HEK293 (cell line): ENCODE data around the gene PC.

Source experiments
- ATF2 ChIP-seq: fragments of 450-650 bp; formaldehyde crosslinking; IDR thresholded peaks from 2 replicates; pipeline ENCODE4 v1.5.1; 2016; ENCODE audit warnings: missing biosample characterization, missing genetic modification characterization, low read depth
- CTCF ChIP-seq: fragments of 450-650 bp; formaldehyde crosslinking; IDR thresholded peaks from 2 replicates; pipeline ENCODE4 v1.5.1; 2016; ENCODE audit warnings: missing biosample characterization, missing genetic modification characterization
- GFI1B ChIP-seq: fragments of 450-650 bp; formaldehyde crosslinking; IDR thresholded peaks from 2 replicates; pipeline ENCODE4 v1.5.1; 2016; ENCODE audit warnings: missing biosample characterization, missing genetic modification characterization
- SETDB1 ChIP-seq: IDR thresholded peaks from one replicate; pipeline ENCODE4 v1.6.1; 2017; ENCODE audit warnings: mild to moderate bottlenecking, low read length, moderate library complexity, mixed read lengths; ENCODE audit not compliant: insufficient read length
- ZBTB44 ChIP-seq: fragments of 450-650 bp; IDR thresholded peaks from 2 replicates; pipeline ENCODE4 v1.5.1; 2018; ENCODE audit warnings: missing biosample characterization, mild to moderate bottlenecking, missing genetic modification characterization
- ZNF157 ChIP-seq: fragments of 450-650 bp; formaldehyde crosslinking; IDR thresholded peaks from 2 replicates; pipeline ENCODE4 v1.5.1; 2016; ENCODE audit warnings: missing biosample characterization, missing genetic modification characterization
- ZNF184 ChIP-seq: fragments of 450-650 bp; IDR thresholded peaks from 2 replicates; pipeline ENCODE4 v1.5.1; 2018; ENCODE audit warnings: missing biosample characterization, mild to moderate bottlenecking, missing genetic modification characterization
- ZNF391 ChIP-seq: fragments of 450-650 bp; formaldehyde crosslinking; IDR thresholded peaks from 2 replicates; pipeline ENCODE4 v1.5.1; 2016; ENCODE audit warnings: low read depth, missing biosample characterization, missing genetic modification characterization, borderline replicate concordance
- ZNF398 ChIP-seq: fragments of 450-650 bp; formaldehyde crosslinking; IDR thresholded peaks from 2 replicates; pipeline ENCODE4 v1.5.1; 2017; ENCODE audit warnings: missing biosample characterization, missing genetic modification characterization
- ZNF654 ChIP-seq: fragments of 450-650 bp; formaldehyde crosslinking; IDR thresholded peaks from 2 replicates; pipeline ENCODE4 v1.5.1; 2016; ENCODE audit warnings: low read depth, missing biosample characterization, missing genetic modification characterization
- ZNF777 ChIP-seq: fragments of 450-650 bp; formaldehyde crosslinking; IDR thresholded peaks from 2 replicates; pipeline ENCODE4 v1.5.1; 2017; ENCODE audit warnings: missing biosample characterization, missing genetic modification characterization, borderline replicate concordance
- ZSCAN16 ChIP-seq: fragments of 450-650 bp; formaldehyde crosslinking; IDR thresholded peaks from 2 replicates; pipeline ENCODE4 v1.5.1; 2016; ENCODE audit warnings: missing biosample characterization, missing genetic modification characterization

- TF ChIP-seq ZNF391 (tag by site-specific recombination): no peak
- TF ChIP-seq ZNF398 (tag by site-specific recombination): no peak
- TF ChIP-seq GFI1B (tag by site-specific recombination): no peak
- TF ChIP-seq CTCF (tag by site-specific recombination): no peak
- no peak for TF ChIP-seq ZNF157 (tag by site-specific recombination)
- TF ChIP-seq ZNF654 (tag by site-specific recombination): no peak
- TF ChIP-seq SETDB1: no peak
- TF ChIP-seq ZNF777 (tag by site-specific recombination): no peak
- no peak for TF ChIP-seq ZSCAN16
- TF ChIP-seq ZBTB44 (tag by site-specific recombination): no peak
- no peak for TF ChIP-seq ZNF184 (tag by site-specific recombination)
- TF ChIP-seq ATF2: no peak
Observed at GRCh38 chr11:66861774-66862558, 96.2 kb downstream of the PC start.
